ENCODE results near the gene XPOT.
"Not testable (repeated sequence)": the region's sequence is repeated elsewhere in the genome, so short reads cannot be mapped to it uniquely, and the experiment has no call there.

The XPOT gene, protein sequence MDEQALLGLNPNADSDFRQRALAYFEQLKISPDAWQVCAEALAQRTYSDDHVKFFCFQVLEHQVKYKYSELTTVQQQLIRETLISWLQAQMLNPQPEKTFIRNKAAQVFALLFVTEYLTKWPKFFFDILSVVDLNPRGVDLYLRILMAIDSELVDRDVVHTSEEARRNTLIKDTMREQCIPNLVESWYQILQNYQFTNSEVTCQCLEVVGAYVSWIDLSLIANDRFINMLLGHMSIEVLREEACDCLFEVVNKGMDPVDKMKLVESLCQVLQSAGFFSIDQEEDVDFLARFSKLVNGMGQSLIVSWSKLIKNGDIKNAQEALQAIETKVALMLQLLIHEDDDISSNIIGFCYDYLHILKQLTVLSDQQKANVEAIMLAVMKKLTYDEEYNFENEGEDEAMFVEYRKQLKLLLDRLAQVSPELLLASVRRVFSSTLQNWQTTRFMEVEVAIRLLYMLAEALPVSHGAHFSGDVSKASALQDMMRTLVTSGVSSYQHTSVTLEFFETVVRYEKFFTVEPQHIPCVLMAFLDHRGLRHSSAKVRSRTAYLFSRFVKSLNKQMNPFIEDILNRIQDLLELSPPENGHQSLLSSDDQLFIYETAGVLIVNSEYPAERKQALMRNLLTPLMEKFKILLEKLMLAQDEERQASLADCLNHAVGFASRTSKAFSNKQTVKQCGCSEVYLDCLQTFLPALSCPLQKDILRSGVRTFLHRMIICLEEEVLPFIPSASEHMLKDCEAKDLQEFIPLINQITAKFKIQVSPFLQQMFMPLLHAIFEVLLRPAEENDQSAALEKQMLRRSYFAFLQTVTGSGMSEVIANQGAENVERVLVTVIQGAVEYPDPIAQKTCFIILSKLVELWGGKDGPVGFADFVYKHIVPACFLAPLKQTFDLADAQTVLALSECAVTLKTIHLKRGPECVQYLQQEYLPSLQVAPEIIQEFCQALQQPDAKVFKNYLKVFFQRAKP

GRCh38 chr12:64403707-64404469, at the start of gene XPOT:
XPOT (plus strand) TSS chr12:64404392; CDS start chr12:64410036, 5,644 bp downstream.
- no peak for FAIRE-seq

DNA sequence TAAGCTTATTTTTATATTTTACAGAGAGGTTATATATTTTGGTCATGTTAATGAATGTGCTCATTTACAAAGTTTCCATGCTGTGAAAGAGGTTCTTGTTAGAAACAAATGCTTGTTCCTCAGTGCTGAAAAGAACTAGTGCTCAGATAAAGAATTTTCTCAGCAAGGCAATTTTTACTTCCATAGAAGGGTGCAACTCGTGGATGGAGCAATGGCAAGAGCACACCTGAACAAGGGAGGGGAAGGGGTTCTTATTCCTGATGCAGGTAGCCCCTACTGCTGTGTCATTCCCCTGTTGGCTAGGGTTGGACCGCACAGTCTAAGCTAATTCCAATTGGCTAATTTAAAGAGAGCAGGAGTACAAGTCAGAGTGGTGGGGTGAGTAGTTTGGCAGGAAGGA, 48.0 kb upstream of the XPOT start:
- not testable (repeated sequence) for FAIRE-seq

DNA sequence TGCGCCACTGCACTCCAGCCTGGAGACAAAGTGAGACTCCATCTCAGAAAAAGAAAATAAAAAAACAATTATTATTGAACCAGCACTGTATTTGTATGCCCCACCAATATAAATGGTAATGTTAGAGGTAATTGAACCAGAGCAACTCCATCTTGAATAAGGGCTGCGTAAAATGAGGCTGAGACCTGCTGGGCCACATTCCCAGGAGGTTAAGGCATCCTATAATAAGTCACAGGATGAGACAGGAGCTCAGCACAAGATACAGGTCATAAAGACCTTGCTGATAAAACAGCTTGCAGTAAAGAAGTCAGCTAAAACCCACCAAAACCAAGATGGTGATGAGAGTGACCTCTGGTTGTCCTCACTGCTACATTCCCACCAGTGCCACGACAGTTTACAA, 43.0 kb upstream of the XPOT start:
- not testable (repeated sequence) for FAIRE-seq

GRCh38 chr12:64362721-64363305, 41.4 kb upstream of the XPOT start:
- FAIRE-seq: no peak

GRCh38 chr12:64383675-64384074, 20.5 kb upstream of the XPOT start:
- no peak for FAIRE-seq

GRCh38 chr12:64385019-64385418, 19.2 kb upstream of the XPOT start:
- no peak for FAIRE-seq

DNA sequence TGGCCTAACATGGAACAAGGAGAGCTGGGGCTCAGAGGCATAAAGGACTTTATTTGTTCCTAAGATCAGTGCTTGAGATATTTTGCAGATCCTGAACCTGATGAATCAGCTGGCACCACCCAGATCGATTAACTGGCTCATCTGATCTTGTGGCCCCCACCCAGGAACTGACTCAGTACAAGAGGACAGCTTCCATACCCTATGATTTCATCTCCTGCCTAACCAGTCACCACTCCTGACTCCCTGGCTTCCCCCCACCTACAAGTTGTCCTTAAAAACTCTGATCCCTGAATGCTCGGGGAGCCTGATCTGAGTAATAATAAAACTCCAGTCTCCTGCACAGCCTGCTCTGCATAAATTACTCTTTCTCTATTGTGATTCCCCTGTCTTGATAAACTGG, 18.7 kb upstream of the XPOT start:
- no peak for FAIRE-seq

GRCh38 chr12:64387197-64387816, 16.9 kb upstream of the XPOT start:
- FAIRE-seq: no peak

GRCh38 chr12:64389154-64389553, 15.0 kb upstream of the XPOT start:
- FAIRE-seq: no peak

DNA sequence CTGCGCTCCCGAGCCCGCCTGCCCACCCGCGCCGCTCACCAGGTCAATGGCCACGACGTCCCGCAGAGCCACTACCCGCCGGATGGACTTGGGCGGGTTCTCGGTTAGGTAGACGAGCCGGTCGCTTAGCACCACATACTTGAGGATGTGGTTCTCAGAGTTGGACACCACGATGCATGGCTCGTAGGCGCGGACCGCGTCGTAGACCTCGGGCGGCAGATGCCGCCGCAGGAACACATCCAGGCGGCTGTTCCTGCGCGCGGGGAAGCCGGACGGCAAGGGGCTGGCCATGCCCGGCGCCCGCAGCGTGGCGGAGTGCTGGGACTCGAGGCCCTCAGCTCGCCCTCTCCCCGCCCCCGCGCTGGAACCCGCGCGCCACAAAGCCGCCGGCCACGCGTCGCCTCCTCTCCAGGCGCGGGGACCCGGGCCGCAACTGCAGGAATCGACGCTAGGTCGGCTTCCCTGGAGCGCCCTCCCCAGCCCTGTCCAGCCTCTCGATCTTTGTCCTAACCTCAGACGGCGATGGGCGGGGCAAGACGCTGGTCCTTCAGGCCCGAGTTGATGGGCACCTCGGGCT, 13.8 kb upstream of the XPOT start, which contains the start of gene C12orf56:
TSS of gene C12orf56 (minus strand) at position 484 of the 577 bp plus-strand sequence. CDS start at position 291, 193 bp downstream.
- FAIRE-seq: no peak

DNA sequence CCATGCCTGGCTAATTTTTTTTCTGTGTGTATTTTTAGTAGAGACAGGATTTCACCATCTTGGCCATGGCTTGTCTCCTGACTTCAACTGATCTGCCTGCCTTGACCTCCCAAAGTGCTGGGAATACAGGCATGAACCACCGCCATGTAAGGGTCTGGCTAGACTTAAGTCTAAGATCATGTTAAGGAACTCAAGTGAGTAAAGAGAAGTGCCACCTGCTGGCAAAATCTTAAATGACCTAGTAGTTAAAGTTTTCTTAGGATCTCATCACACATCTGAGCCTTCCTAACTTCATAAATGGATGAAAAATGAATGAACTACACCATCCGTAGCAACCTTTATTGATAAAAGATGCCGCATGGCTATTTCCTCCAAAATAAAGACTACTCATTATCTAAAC, 12.0 kb upstream of the XPOT start:
- no peak for FAIRE-seq

DNA sequence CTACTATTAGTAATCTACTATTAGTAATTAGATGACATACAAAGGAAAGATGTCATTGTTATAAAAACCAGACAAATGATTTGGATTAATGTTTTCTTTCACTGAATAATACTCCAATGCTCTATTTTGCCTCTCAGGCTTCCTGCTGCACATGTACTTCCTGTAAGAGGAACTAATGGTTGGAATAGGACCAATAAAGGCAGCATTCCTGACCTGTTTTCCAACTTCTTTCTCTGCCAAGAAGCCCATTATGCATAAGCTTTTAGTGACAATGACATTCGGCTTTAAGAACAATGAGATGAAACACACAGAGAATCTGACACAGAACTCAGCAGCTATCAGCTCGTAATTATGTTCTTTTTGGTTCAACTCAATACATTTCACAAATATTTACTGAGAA, 8.5 kb upstream of the XPOT start:
- no peak for FAIRE-seq

DNA sequence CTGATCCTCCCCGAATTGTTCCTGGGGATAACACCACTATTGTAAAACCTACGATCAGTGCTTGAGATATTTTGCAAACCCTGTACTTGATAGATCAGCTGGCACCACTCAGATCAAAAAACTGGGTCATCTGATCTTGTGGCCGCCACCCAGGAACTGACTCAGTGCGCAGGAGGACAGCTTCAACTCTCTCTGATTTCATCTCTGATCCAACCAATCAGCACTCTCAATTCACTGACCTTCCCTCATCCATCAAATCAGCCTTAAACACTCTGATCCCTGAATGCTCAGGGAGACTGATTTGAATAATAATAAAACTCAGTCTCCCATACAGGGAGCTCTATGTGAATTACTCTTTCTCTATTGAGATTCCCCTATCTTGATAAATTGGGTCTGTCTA, 4.2 kb upstream of the XPOT start:
- FAIRE-seq: no peak

DNA sequence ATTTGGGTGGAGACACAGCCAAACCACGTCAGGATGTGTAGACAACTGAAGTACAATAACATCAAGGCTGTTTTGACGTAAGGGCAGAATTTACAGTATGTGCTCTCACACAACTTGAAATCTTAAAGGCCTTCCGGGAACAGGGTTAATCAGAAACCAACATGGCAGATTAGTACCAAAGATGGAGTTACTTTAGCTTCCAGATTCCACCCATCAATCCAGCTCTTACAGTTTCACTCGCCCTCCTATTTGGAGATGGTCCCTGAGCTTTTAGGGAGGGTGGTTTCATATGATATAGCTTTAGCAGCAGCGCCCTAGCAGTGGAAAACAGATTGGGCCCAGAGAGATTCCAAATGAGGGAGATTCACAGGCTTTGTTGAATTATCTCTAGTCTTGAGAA, 2.0 kb upstream of the XPOT start:
- FAIRE-seq: no peak

DNA sequence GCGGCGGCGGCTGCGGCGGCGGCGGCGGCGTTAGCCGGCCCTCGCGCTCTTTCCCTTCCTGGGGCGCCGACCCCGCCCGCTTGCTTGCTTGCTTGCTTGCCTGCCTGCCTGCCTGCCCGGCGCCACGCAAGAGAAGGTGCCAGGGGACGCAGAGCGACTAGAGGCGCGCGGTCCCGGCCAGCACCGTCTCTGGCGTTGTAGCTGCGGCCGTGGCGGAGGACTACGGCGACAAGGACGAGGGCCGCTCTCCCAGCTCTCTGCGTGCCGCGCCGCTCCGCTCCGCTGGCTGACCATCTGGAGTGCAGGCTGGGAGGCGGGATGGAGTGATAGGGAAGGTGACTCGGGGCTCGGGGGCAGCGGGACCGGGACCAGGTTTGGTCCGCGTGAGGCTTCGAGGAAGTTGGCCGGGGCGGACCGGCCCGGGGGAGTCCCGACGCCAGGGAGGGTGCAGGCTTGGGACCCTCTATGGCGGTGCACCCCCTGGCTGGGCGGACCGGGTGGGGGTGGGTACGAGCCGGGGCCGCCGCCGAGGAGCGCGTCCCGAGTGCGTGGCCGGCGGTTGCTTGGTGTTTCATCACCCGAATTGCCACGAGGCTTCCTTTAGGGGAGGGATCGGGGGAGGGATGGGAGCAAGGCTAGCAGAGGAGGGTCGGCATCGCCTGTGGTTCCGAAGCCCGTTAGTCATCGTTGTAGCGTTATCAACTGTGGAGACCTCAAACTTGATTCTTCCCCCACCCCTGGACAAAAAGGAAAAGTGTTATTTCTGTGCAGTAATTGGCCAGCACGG, 471 bp downstream of the XPOT start:
- FAIRE-seq: no peak

DNA sequence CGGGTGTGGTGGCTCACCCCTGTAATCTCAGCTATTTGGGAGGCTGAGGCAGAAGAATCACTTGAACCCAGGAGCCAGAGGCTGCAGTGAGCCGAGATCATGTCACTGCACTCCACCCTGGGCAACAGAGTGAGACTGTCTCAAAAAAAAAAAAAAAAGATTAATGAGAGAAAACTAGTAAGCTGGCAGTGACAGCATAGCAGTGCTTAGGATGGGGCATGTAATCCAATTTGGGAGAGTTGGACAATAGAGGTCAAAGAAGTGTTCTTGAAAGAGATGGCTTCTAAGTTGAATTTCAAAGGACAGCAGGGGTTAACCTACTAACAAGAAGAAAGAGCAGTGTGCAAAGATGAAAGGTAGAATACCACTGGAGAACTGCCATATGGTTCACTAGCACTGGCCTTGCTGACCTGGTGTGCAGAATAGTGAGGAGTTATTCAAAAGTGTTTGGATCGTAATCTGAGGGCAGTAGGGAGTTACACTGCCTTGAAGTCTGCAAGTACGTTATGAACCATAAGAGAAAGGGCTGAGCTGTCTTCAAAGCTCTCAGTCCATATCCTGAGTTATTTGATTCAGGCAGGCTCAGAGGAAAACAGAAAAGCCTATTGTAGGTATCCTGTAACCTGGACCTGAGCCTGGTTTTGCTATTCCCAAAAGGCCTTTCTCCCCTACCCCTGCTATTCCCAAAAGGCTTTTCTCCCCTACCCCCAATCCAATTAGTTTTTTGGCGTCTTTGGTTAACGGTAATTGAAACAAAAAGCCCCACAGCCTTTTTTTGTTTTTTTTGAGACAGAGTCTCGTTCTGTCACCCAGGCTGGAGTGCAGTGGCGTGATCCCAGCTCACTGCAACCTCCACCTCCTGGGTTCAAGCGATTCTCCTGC, 3.4 kb downstream of the XPOT start:
- no peak for FAIRE-seq

- FAIRE-seq: no peak
These were observed 7.2 kb downstream of the XPOT start for GRCh38 chr12:64411427-64411826.

DNA sequence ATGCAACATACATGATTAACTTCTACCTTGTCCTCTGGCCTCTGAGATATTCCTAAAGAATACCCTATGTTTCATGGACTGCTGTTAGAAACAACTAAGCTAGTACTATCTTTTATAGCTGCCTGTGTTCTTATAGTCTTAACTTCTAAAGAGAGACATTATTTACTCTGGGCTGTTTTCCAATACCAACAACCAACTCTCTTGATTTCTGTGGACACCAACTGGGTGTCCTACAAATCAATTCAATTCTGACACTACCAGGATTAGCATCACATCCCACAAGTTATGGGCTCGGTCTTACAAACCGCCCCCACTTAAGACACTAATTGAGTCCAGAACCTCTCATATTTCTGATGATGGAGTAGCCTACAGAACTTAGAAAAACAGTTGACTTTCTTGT, 8.3 kb downstream of the XPOT start:
- FAIRE-seq: no peak

DNA sequence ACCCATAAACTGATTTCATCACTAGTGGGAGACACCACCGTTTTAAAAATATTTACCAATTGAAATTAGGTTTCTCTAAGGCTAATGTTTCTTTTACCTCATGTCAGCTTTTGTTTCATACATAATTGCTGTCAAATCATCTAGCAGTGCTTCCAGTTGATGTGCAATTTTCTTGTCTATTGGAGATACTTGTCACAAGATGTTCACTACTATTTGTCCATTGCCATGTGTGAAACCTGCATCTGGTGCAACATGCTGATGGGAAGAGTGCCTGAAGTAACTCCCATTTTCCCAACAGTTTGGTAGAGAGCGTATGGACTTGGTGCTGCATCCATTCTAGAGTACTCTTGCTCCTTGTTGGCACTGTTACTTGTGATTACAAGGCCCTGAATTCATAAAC, 9.7 kb downstream of the XPOT start:
- no peak for FAIRE-seq

- no peak for FAIRE-seq
These were observed 14.0 kb downstream of the XPOT start for GRCh38 chr12:64418209-64418608.

All from TTC549 (cell line).